Measurements from ENCODE around the gene TMEM72. TPM values are rescaled to one million over a fixed set of nuclear protein-coding genes. Genes with fewer than 3 reads are reported as not detected.

TMEM72 gene
- total RNA-seq, 1 donor from 2014 or later = not detected

- Mint-ChIP-seq H3K4me3 (no peak overlapping the region), H3K27me3 (ENCODE audit: insufficient read depth, low read depth) (peaks cover 15% of the 10 kb centered on the region), H3K9me3 (no peaks in the 10 kb centered on the region), H3K27ac (no peak overlapping the region), H3K4me1 (no peaks in the 10 kb centered on the region), H3K36me3 (no peaks in the 10 kb centered on the region)
- Histone ChIP-seq H3K4me2 (no peak overlapping the region), H2AFZ (replicated peaks) (no peak overlapping the region), H3K79me2 (ENCODE audit: low read depth) (no peaks in the 10 kb centered on the region), H3K4me1 (peaks cover 4% of the 10 kb centered on the region), H4K20me1 (ENCODE audit: low read depth) (no peaks in the 10 kb centered on the region), H3K27me3 (no peaks in the 10 kb centered on the region), H3K9ac (no peak overlapping the region), H3K27ac (no peak overlapping the region), H3K36me3 (no peaks in the 10 kb centered on the region), H3F3A (ENCODE audit: low read depth) (no peaks in the 10 kb centered on the region), H3K4me3 (no peak overlapping the region), H3K9me3 (ENCODE audit: low read depth) (no peaks in the 10 kb centered on the region)
- TF ChIP-seq EZH2 (IDR thresholded peaks at IDR 0.05) = no peak
- TF ChIP-seq EZH2phosphoT487 (IDR thresholded peaks at IDR 0.05) = no peak
- no peak for TF ChIP-seq CTCF (IDR thresholded peaks at IDR 0.05)
- DNase-seq (ENCODE audit: low spot score) = no peak
These were observed 15.7 kb downstream of the TMEM72 start for GRCh38 chr10:44926751-44927351.

- H3F3A ChIP-seq (ENCODE audit: low read depth) = no peaks in the 10 kb centered on the region
- H3K4me2 ChIP-seq = no peak overlapping the region
- no peak overlapping the region for H2AFZ ChIP-seq (replicated peaks)
- H4K20me1 ChIP-seq (ENCODE audit: low read depth) = no peaks in the 10 kb centered on the region
- H3K27me3 ChIP-seq = no peaks in the 10 kb centered on the region
- Mint-ChIP-seq H3K27ac (no peak overlapping the region), H3K27me3 (ENCODE audit: insufficient read depth, low read depth) (peaks cover 15% of the 10 kb centered on the region), H3K4me3 (no peak overlapping the region), H3K4me1 (no peaks in the 10 kb centered on the region), H3K36me3 (no peaks in the 10 kb centered on the region), H3K9me3 (no peaks in the 10 kb centered on the region)
- H3K4me1 ChIP-seq = peaks cover 4% of the 10 kb centered on the region
- TF ChIP-seq EZH2 (IDR thresholded peaks at IDR 0.05) (no peak), CTCF (IDR thresholded peaks at IDR 0.05) (no peak), EZH2phosphoT487 (IDR thresholded peaks at IDR 0.05) (no peak)
- no peaks in the 10 kb centered on the region for H3K79me2 ChIP-seq (ENCODE audit: low read depth)
- H3K9me3 ChIP-seq (ENCODE audit: low read depth) = no peaks in the 10 kb centered on the region
- no peak overlapping the region for H3K4me3 ChIP-seq
- no peak overlapping the region for H3K9ac ChIP-seq
- H3K36me3 ChIP-seq = no peaks in the 10 kb centered on the region
- no peak for DNase-seq (ENCODE audit: low spot score)
- no peak overlapping the region for H3K27ac ChIP-seq
These were observed 16.2 kb downstream of the TMEM72 start for GRCh38 chr10:44927352-44927751.

DNA sequence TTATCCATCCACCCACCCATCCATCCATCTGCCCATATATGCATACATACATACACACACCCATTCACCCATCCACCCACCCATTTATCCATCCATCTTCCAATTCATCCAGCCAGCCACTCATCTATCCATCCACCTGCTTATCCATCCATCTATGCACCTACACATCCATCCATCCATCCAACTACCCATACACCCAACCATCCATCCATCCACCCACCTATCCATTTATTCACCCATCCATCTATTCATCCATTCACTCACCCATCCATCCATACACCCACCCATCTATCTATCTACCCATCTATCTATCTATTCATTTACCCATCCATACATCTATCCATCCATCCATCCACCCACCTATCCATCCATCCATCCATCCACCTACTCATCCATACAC is 17.3 kb downstream of the TMEM72 start:
- Histone ChIP-seq H3K27me3 (no peaks in the 10 kb centered on the region), H4K20me1 (ENCODE audit: low read depth) (no peaks in the 10 kb centered on the region), H3K27ac (no peak overlapping the region), H2AFZ (replicated peaks) (no peak overlapping the region), H3K4me1 (peaks cover 4% of the 10 kb centered on the region), H3K4me2 (no peak overlapping the region), H3K4me3 (no peak overlapping the region), H3K9me3 (ENCODE audit: low read depth) (no peaks in the 10 kb centered on the region), H3K79me2 (ENCODE audit: low read depth) (no peaks in the 10 kb centered on the region), H3F3A (ENCODE audit: low read depth) (no peaks in the 10 kb centered on the region), H3K9ac (no peak overlapping the region), H3K36me3 (no peaks in the 10 kb centered on the region)
- DNase-seq (ENCODE audit: low spot score) = no peak
- peaks cover 12% of the 10 kb centered on the region for H3K27me3 Mint-ChIP-seq (ENCODE audit: insufficient read depth, low read depth)
- H3K4me1 Mint-ChIP-seq = no peaks in the 10 kb centered on the region
- no peaks in the 10 kb centered on the region for H3K36me3 Mint-ChIP-seq
- H3K27ac Mint-ChIP-seq = no peak overlapping the region
- H3K9me3 Mint-ChIP-seq = no peaks in the 10 kb centered on the region
- no peak overlapping the region for H3K4me3 Mint-ChIP-seq
- TF ChIP-seq EZH2 (IDR thresholded peaks at IDR 0.05) = no peak
- TF ChIP-seq CTCF (IDR thresholded peaks at IDR 0.05) = no peak
- TF ChIP-seq EZH2phosphoT487 (IDR thresholded peaks at IDR 0.05) = no peak
